Effector memory CD4-positive, alpha-beta T cell (primary cell): ENCODE results near the gene NAT8L.

Experiments
- DNase-seq, 3 donors: peaks; one replicate each; pipeline ENCODE4 v3.0.0-alpha.2; 2020
- H3K27ac ChIP-seq: 2 replicates; pipeline ENCODE4 v1.7.0; 2013; ENCODE audit warnings: mild to moderate bottlenecking, low read length, moderate library complexity; ENCODE audit not compliant: insufficient read depth, poor library complexity, severe bottlenecking
- H3K27me3 ChIP-seq: replicated peaks from 2 replicates; pipeline ENCODE4 v1.7.0; 2013; ENCODE audit warnings: mild to moderate bottlenecking, low read length; ENCODE audit not compliant: insufficient read depth, control insufficient read depth, poor library complexity, severe bottlenecking
- H3K36me3 ChIP-seq: 2 replicates; pipeline ENCODE4 v1.7.0; 2013; ENCODE audit warnings: mild to moderate bottlenecking, low read length, moderate library complexity; ENCODE audit not compliant: control insufficient read depth, insufficient read depth
- H3K4me1 ChIP-seq: 2 replicates; pipeline ENCODE4 v1.7.0; 2013; ENCODE audit warnings: low read length, mild to moderate bottlenecking; ENCODE audit not compliant: control insufficient read depth, insufficient read depth, poor library complexity, severe bottlenecking
- H3K4me3 ChIP-seq: 2 replicates; pipeline ENCODE4 v1.7.0; 2013; ENCODE audit warnings: low read length, low read depth, mild to moderate bottlenecking; ENCODE audit not compliant: insufficient read depth, poor library complexity, severe bottlenecking
- H3K9me3 ChIP-seq: 2 replicates; pipeline ENCODE4 v1.7.0; 2013; ENCODE audit warnings: mild to moderate bottlenecking, low read length, moderate library complexity; ENCODE audit not compliant: control insufficient read depth

The NAT8L gene

GRCh38 chr4:2094545-2094944, 35.4 kb downstream of the NAT8L start:
- H3K36me3 ChIP-seq: no peaks in the 10 kb centered on the region
- no peak overlapping the region for H3K27ac ChIP-seq
- no peaks in the 10 kb centered on the region for H3K4me1 ChIP-seq
- H3K27me3 ChIP-seq: no peaks in the 10 kb centered on the region
- no peak overlapping the region for H3K4me3 ChIP-seq
- H3K9me3 ChIP-seq: peaks cover 6% of the 10 kb centered on the region
- no peak for DNase-seq

- H3K27me3 ChIP-seq: no peaks in the 10 kb centered on the region
- H3K9me3 ChIP-seq: peaks cover 6% of the 10 kb centered on the region
- no peak for DNase-seq
Observed at GRCh38 chr4:2095236-2096072, 36.3 kb downstream of the NAT8L start.

GRCh38 chr4:2096073-2096609, 37.0 kb downstream of the NAT8L start:
- Histone ChIP-seq H3K4me1 (no peaks in the 10 kb centered on the region), H3K36me3 (no peaks in the 10 kb centered on the region), H3K27me3 (no peaks in the 10 kb centered on the region), H3K27ac (no peak overlapping the region), H3K4me3 (no peak overlapping the region), H3K9me3 (peaks cover 6% of the 10 kb centered on the region)
- no peak for DNase-seq

More at GRCh38 chr4:2095236-2096072, 36.3 kb downstream of the NAT8L start:
- Histone ChIP-seq H3K36me3 (no peaks in the 10 kb centered on the region), H3K4me1 (no peaks in the 10 kb centered on the region), H3K27ac (no peak overlapping the region), H3K4me3 (no peak overlapping the region)

- Histone ChIP-seq H3K9me3 (peaks cover 18% of the 10 kb centered on the region), H3K27me3 (no peaks in the 10 kb centered on the region)
- DNase-seq: no peak
Observed at GRCh38 chr4:2101346-2102044, 42.4 kb downstream of the NAT8L start.

GRCh38 chr4:2102045-2102883, 43.1 kb downstream of the NAT8L start:
- Histone ChIP-seq H3K4me3 (no peak overlapping the region), H3K36me3 (no peaks in the 10 kb centered on the region), H3K27me3 (no peaks in the 10 kb centered on the region), H3K27ac (no peak overlapping the region), H3K4me1 (no peaks in the 10 kb centered on the region), H3K9me3 (peaks cover 16% of the 10 kb centered on the region)
- DNase-seq: no peak

More at GRCh38 chr4:2101346-2102044, 42.4 kb downstream of the NAT8L start:
- no peak overlapping the region for H3K4me3 ChIP-seq
- H3K36me3 ChIP-seq: no peaks in the 10 kb centered on the region
- no peaks in the 10 kb centered on the region for H3K4me1 ChIP-seq
- no peak overlapping the region for H3K27ac ChIP-seq

- H3K27me3 ChIP-seq: no peaks in the 10 kb centered on the region
- DNase-seq: no peak
- H3K4me3 ChIP-seq: no peak overlapping the region
- H3K9me3 ChIP-seq: peaks cover 16% of the 10 kb centered on the region
- no peaks in the 10 kb centered on the region for H3K36me3 ChIP-seq
- no peak overlapping the region for H3K27ac ChIP-seq
- no peaks in the 10 kb centered on the region for H3K4me1 ChIP-seq
Observed at GRCh38 chr4:2103127-2103842, 44.2 kb downstream of the NAT8L start.

GRCh38 chr4:2103843-2104547, 44.9 kb downstream of the NAT8L start:
- no peak for DNase-seq
- Histone ChIP-seq H3K27me3 (peaks cover 4% of the 10 kb centered on the region), H3K4me1 (no peaks in the 10 kb centered on the region), H3K4me3 (no peak overlapping the region), H3K9me3 (peaks cover 16% of the 10 kb centered on the region), H3K27ac (no peak overlapping the region), H3K36me3 (no peaks in the 10 kb centered on the region)

- DNase-seq: no peak
- Histone ChIP-seq H3K27me3 (peaks cover 4% of the 10 kb centered on the region), H3K4me1 (no peaks in the 10 kb centered on the region), H3K9me3 (peaks cover 16% of the 10 kb centered on the region), H3K4me3 (no peak overlapping the region), H3K36me3 (no peaks in the 10 kb centered on the region), H3K27ac (no peak overlapping the region)
Observed at GRCh38 chr4:2104556-2105345, 45.6 kb downstream of the NAT8L start.
